Brain microvascular endothelial cell (primary cell): Measurements from ENCODE around the gene ITIH1.
A peak's percentile ranks its signal among the peaks of the same experiment; 100 is the strongest.

Source experiments
- DNase-seq: peaks from one replicate; pipeline ENCODE4 v3.0.0-alpha.2; 2020
- H3K27ac ChIP-seq: fragments of 250-450 bp; sonication (Bioruptor Pico); 2 replicates; pipeline ENCODE4 v1.5.1; 2020; ENCODE audit warnings: mild to moderate bottlenecking, moderate library complexity
- H3K27me3 ChIP-seq: fragments of 250-450 bp; sonication (Bioruptor Pico); replicated peaks from 2 replicates; pipeline ENCODE4 v1.5.1; 2020; ENCODE audit warnings: mild to moderate bottlenecking
- H3K36me3 ChIP-seq: fragments of 250-450 bp; sonication (Bioruptor Pico); replicated peaks from 2 replicates; pipeline ENCODE4 v1.5.1; 2020; ENCODE audit warnings: mild to moderate bottlenecking
- H3K4me3 ChIP-seq: 2 replicates; pipeline ENCODE4 v1.5.1; 2011; ENCODE audit warnings: low read depth, mild to moderate bottlenecking, control low read depth, low read length, moderate library complexity
- in situ Hi-C: cut with HindIII; loops from 2 replicates; pipeline ENCODE4 v1.10.0; 2017; ENCODE audit warnings: low sequenced_read_pairs, low pct_ligation_motif_present
- TF ChIP-seq, protein P1 (sequence below): IDR thresholded peaks from 2 replicates; pipeline ENCODE4 v1.5.1; 2011; ENCODE audit warnings: low read depth, mild to moderate bottlenecking, moderate library complexity, low read length, control low read depth, inconsistent platforms; ENCODE audit errors: missing control alignments

The ITIH1 gene

DNA sequence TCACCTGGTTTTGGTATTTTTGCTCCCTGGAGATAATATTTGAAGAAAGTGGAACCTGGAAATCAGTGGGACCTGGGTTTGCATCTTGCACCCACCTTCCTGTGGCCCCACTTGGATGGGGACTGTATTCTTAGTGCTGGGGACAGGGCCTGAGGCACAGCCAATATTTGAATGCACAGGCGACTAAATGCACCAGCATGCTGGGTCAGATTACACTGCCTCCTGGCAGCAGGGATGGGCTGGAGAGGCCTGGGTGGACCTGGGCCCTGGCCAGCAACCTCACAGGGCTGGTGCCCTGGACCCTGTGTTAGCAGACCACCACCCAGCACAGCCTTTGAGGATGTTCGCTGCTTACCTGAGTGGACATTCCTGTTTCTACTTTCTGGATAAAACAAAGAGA is 42.5 kb downstream of the ITIH1 start:
- DNase-seq: no peak
- TF ChIP-seq, protein P1, sequence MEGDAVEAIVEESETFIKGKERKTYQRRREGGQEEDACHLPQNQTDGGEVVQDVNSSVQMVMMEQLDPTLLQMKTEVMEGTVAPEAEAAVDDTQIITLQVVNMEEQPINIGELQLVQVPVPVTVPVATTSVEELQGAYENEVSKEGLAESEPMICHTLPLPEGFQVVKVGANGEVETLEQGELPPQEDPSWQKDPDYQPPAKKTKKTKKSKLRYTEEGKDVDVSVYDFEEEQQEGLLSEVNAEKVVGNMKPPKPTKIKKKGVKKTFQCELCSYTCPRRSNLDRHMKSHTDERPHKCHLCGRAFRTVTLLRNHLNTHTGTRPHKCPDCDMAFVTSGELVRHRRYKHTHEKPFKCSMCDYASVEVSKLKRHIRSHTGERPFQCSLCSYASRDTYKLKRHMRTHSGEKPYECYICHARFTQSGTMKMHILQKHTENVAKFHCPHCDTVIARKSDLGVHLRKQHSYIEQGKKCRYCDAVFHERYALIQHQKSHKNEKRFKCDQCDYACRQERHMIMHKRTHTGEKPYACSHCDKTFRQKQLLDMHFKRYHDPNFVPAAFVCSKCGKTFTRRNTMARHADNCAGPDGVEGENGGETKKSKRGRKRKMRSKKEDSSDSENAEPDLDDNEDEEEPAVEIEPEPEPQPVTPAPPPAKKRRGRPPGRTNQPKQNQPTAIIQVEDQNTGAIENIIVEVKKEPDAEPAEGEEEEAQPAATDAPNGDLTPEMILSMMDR: peak; percentile 0
- Histone ChIP-seq H3K27me3 (no peaks in the 10 kb centered on the region), H3K27ac (no peak overlapping the region), H3K36me3 (no peaks in the 10 kb centered on the region), H3K4me3 (no peak overlapping the region)
- in situ Hi-C loops: no loop called here

DNA sequence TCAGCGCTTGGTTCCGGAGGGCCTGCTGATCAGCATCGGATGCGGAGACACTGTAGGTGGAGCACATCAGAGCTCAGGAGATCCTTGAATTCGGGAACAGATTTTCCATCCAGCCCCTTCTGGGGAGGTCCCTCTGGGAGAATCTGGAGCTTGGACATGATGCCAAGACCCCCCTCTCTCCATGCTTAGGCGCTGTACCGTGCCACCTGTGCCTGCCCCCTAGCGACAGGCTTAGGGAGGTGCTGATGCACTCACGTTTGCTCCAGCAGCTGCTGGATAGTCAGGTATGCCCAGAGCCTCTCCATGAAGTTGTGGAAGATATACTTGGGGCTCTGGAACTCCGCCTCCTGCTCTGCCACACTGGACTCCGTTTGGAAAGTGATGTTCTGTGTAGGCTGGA is 43.3 kb downstream of the ITIH1 start:
- in situ Hi-C loops: no loop called here
- no peak for DNase-seq
- no peak overlapping the region for H3K4me3 ChIP-seq
- H3K27ac ChIP-seq: no peak overlapping the region
- TF ChIP-seq, protein P1: peak; percentile 86
- no peaks in the 10 kb centered on the region for H3K27me3 ChIP-seq
- H3K36me3 ChIP-seq: no peaks in the 10 kb centered on the region

DNA sequence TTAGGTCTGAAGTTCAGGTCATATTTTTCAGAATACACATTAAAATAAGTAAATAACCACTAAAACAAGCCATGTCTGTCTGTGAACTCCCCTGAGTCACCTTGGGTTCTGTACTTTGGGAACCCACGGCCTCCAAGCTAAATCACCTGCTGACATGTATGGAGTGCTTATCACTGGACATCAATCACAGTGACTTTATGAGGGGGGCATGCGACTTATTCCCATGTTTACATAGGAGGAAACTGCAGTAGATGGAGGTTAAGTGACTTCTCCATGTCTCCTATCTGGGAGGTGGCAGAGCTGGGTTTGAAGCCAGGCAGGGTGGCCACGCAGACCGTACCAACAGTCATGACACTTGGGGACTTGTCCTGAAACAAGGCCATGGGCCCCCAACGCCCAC is 45.0 kb downstream of the ITIH1 start:
- in situ Hi-C loops: no loop called here
- Histone ChIP-seq H3K36me3 (no peaks in the 10 kb centered on the region), H3K27ac (no peak overlapping the region), H3K27me3 (no peaks in the 10 kb centered on the region), H3K4me3 (no peak overlapping the region)
- TF ChIP-seq, protein P1: no peak
- DNase-seq: no peak

DNA sequence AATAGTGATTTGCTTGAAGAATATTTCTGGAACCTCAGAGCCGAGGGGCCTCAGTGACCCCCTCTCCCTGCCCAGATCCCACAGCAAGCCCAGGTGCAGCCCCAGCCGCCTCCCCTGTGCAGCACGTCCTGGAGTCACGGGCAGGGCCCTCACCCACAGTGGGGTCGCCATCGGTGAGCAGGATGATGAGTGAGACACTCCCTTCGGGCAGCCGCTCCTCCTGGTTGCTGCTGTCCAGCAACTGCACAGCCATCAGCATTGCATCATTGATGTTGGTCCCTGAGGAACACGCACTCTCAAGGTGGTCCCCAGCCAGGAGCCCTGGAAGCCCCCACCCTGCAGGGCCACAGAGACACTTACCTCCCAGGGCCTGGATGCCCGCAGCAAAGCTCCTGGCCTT is 46.6 kb downstream of the ITIH1 start:
- in situ Hi-C loops: no loop called here
- Histone ChIP-seq H3K27me3 (no peaks in the 10 kb centered on the region), H3K36me3 (no peaks in the 10 kb centered on the region), H3K27ac (no peak overlapping the region), H3K4me3 (no peak overlapping the region)
- TF ChIP-seq, protein P1: no peak
- DNase-seq: no peak

DNA sequence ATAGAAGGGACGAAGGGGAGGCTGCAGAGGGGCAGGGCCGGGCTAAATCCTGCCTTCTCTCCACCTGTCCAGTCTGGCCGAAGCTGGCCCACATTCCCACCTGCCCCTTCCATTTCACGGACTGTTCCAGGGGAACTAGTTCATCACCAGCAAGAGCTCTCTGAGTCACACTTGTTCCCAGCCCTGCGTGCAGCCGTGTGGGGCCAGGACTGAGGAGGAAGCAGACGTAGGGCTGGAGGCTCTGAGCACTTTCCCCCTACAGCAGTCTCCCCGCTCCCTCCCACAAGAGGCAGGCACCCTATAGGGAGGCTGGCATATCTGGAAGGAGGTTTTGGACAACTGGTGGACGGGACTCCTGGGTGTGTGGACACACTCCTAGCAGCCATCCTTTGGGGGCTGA is 50.0 kb downstream of the ITIH1 start:
- Histone ChIP-seq H3K27me3 (no peaks in the 10 kb centered on the region), H3K27ac (no peak overlapping the region), H3K36me3 (no peaks in the 10 kb centered on the region), H3K4me3 (no peak overlapping the region)
- DNase-seq: peak; percentile 48
- in situ Hi-C loops: no loop called here
- TF ChIP-seq, protein P1: no peak

DNA sequence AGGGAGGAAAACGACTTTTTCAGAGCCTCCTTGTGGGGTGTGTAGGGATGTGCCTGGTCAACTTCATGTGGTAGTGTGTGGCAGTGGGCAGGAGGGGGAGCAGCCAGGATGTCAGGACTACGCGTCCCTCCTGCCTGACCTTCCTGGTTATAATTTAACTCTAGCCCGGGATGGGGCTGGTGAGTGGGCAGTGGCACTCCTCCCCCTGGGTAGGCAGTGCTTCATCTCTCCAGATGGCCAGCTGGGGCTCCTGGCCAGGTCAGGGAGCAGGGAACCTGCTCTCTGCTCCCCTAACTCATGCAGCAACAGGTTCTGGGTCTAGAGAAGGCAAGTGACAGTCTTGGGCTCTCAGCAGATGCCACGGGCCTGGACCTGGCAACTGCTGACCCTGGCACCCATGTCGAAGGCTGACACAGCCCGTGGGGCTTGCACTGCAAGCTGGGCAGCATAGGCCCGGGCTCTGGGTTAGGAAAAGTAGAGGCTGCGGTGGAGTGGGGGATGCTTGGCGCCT is 50.5 kb downstream of the ITIH1 start:
- TF ChIP-seq, protein P1: peak; percentile 37
- DNase-seq: no peak
- Histone ChIP-seq H3K36me3 (no peaks in the 10 kb centered on the region), H3K27ac (no peak overlapping the region), H3K27me3 (no peaks in the 10 kb centered on the region), H3K4me3 (no peak overlapping the region)
- in situ Hi-C loops: no loop called here
